HCT116 (cell line): ENCODE results near the gene MAPK14. TPM values are rescaled to one million over a fixed set of nuclear protein-coding genes. Genes with fewer than 3 reads are reported as not detected.

Source experiments
- ATAC-seq: fragments of 200-7000 bp; cut with Tn5 transposase; 2 replicates; pipeline ENCODE4 v1.9.1; 2020; ENCODE audit warnings: mild to moderate bottlenecking, moderate library complexity
- BruUV-seq: library from RNA; stranded (reverse); fragments of 400-500 nt; replicated peaks from 2 replicates; lab custom pipeline; 2021; lab: Mats Ljungman, UMichigan
- CTCF ChIA-PET: fragments of 300-600 bp; sonication (Branson Sonifier 250); formaldehyde crosslinking; loops from one replicate; lab custom pipeline; 2021; ENCODE audit warnings: antibody characterized with exemption; lab: Charles Lee
- POLR2A ChIA-PET: fragments of 300-600, 350-600 bp; sonication (Branson Sonifier 250); formaldehyde crosslinking; loops from one replicate; lab custom pipeline; 2021; ENCODE audit warnings: antibody characterized with exemption; lab: Charles Lee
- RAD21 ChIA-PET, 2 experiments: fragments of 300-600 bp; sonication (Branson Sonifier 250); formaldehyde crosslinking; loops; one replicate each; lab custom pipeline; 2023; ENCODE audit warnings: low total read pairs in 2 of 2; ENCODE audit not compliant: uncharacterized antibody in 2 of 2, unreplicated experiment in 2 of 2, low non-redundant PET in 1 of 2; lab: Charles Lee
- DNase-seq: peaks from one replicate; pipeline ENCODE4 v3.0.0-alpha.2; 2010; ENCODE audit warnings: low read depth, low spot score
- H2AFZ ChIP-seq: fragments of 200-600 bp; shearing (Covaris generic), sonication (generic); 2 replicates; pipeline ENCODE4 v1.6.1; 2017; ENCODE audit warnings: low read depth, mixed run types, mixed read lengths, antibody characterized with exemption, low read length; ENCODE audit not compliant: poor library complexity, severe bottlenecking
- H3K27ac ChIP-seq: 2 replicates; pipeline ENCODE4 v1.5.1; 2012; ENCODE audit warnings: low read depth, low read length
- H3K27me3 ChIP-seq: fragments of 200-600 bp; sonication (generic); 2 replicates; pipeline ENCODE4 v1.6.1; 2016; ENCODE audit warnings: mixed run types, low read length, mixed read lengths; ENCODE audit not compliant: insufficient read depth
- H3K36me3 ChIP-seq, 2 experiments: fragments of 200-500 bp in 1 of 2; fragments of 200-600 bp in 1 of 2; sonication (Bioruptor generic) in 1 of 2; sonication (generic) in 1 of 2; 2 replicates each; pipeline versions ENCODE4 v1.5.1 to v1.6.1; 2014 to 2016; ENCODE audit warnings: low read length in 2 of 2, inconsistent platforms in 1 of 2, mixed read lengths in 1 of 2, mixed run types in 1 of 2; ENCODE audit not compliant: insufficient read depth in 2 of 2, control insufficient read depth in 1 of 2
- H3K4me1 ChIP-seq, 2 experiments: fragments of 200-600 bp in 1 of 2; sonication (generic) in 1 of 2; 2 replicates each; pipeline versions ENCODE4 v1.5.1 to v1.6.1; 2012 to 2017; ENCODE audit warnings: low read length in 2 of 2, inconsistent platforms in 1 of 2, mild to moderate bottlenecking in 1 of 2, mixed read lengths in 1 of 2, mixed run types in 1 of 2, moderate library complexity in 1 of 2; ENCODE audit not compliant: insufficient read depth in 2 of 2, control insufficient read depth in 1 of 2
- H3K4me2 ChIP-seq: fragments of 200-600 bp; sonication (generic); 2 replicates; pipeline ENCODE4 v1.6.1; 2017; ENCODE audit warnings: mixed run types, low read length, mixed read lengths
- H3K4me3 ChIP-seq, 2 experiments: fragments of 200-600 bp in 1 of 2; sonication (generic) in 1 of 2; replicated peaks in 1 of 2; 2 replicates each; pipeline ENCODE4 v1.5.1; 2011 to 2016; ENCODE audit warnings: low read length in 2 of 2, control low read depth in 1 of 2, low read depth in 1 of 2, mild to moderate bottlenecking in 1 of 2, mixed read lengths in 1 of 2, mixed run types in 1 of 2
- H3K79me2 ChIP-seq: fragments of 200-600 bp; sonication (generic); 2 replicates; pipeline ENCODE4 v1.6.1; 2017; ENCODE audit warnings: mild to moderate bottlenecking, mixed run types, low read length, moderate library complexity, mixed read lengths; ENCODE audit not compliant: insufficient read depth
- H3K9ac ChIP-seq: fragments of 200-600 bp; sonication (generic); 2 replicates; pipeline ENCODE4 v1.6.1; 2016; ENCODE audit warnings: low read length, mixed read lengths
- H3K9me2 ChIP-seq: fragments of 200-600 bp; sonication (generic), shearing (Covaris generic); 2 replicates; pipeline ENCODE4 v1.6.1; 2017; ENCODE audit warnings: mixed run types, mild to moderate bottlenecking, moderate library complexity; ENCODE audit not compliant: insufficient read depth
- H3K9me3 ChIP-seq, 2 experiments: fragments of 200-500 bp in 1 of 2; fragments of 200-600 bp in 1 of 2; sonication (Bioruptor generic) in 1 of 2; sonication (generic) in 1 of 2; 2 replicates each; pipeline ENCODE4 v1.6.1; 2014 to 2017; ENCODE audit warnings: low read length in 2 of 2, mixed read lengths in 2 of 2, inconsistent platforms in 1 of 2, low read depth in 1 of 2, mild to moderate bottlenecking in 1 of 2, mixed run types in 1 of 2, moderate library complexity in 1 of 2; ENCODE audit not compliant: control insufficient read depth in 1 of 2, insufficient read depth in 1 of 2
- H4K20me1 ChIP-seq: fragments of 200-600 bp; sonication (generic), shearing (Covaris generic); 2 replicates; pipeline ENCODE4 v1.6.1; 2017; ENCODE audit warnings: mixed run types, mild to moderate bottlenecking, moderate library complexity; ENCODE audit not compliant: insufficient read depth
- CEBPB ChIP-seq: IDR thresholded peaks from 2 replicates; pipeline ENCODE4 v1.6.1; 2012; ENCODE audit warnings: low read depth
- FOSL1 ChIP-seq: IDR thresholded peaks from 2 replicates; pipeline ENCODE4 v1.6.1; 2012; ENCODE audit warnings: low read depth
- JUND ChIP-seq: IDR thresholded peaks from 2 replicates; pipeline ENCODE4 v1.6.1; 2012
- POLR2A ChIP-seq: IDR thresholded peaks from 2 replicates; pipeline ENCODE4 v1.7.0; 2011; ENCODE audit warnings: borderline replicate concordance; ENCODE audit not compliant: insufficient read depth, insufficient read length; ENCODE audit errors: extremely low read depth
- SP1 ChIP-seq: IDR thresholded peaks from 2 replicates; pipeline ENCODE4 v1.6.1; 2012; ENCODE audit warnings: low read depth
- intact Hi-C: fragments of 100-400 bp; cut with micrococcal nuclease; formaldehyde crosslinking; loops from 2 replicates; pipeline ENCODE4 v1.10.0; 2022
- total RNA-seq: library from RNA; stranded (reverse); gene quantifications from one replicate; pipeline ENCODE4 v1.2.1, GENCODE V29; 2021; ENCODE audit not compliant: unreplicated experiment

MAPK14 gene
- total RNA-seq, 1 experiment from 2014 or later: 34.2 TPM

GRCh38 chr6:36113049-36113448 lies 85.4 kb downstream of the MAPK14 start:
- no peak for TF ChIP-seq POLR2A
- no peak for TF ChIP-seq CEBPB
- TF ChIP-seq FOSL1: peak; percentile 10; the same call in 1 of the 2 replicates
- ChIA-PET RAD21 (no interaction called here), CTCF (no interaction called here), POLR2A (interaction anchor here (0.6 kb wide), 1 partner anchor 85 kb away, joined by 3 read pairs; no protein-coding TSS in a partner anchor)
- Histone ChIP-seq H3K27me3 (no peaks in the 10 kb centered on the region), H3K27ac (no peak overlapping the region), H3K9me3 (no peaks in the 10 kb centered on the region), H3K9ac (no peak overlapping the region), H3K4me3 (no peak overlapping the region), H2AFZ (no peak overlapping the region), H3K9me2 (no peaks in the 10 kb centered on the region), H3K36me3 (no peaks in the 10 kb centered on the region; a peak in 3 of 4 replicates), H3K4me1 (peaks cover 0 to 15% of the 10 kb centered on the region in 2 experiments; a peak in 2 of 4 replicates), H3K4me2 (no peak overlapping the region), H3K79me2 (no peaks in the 10 kb centered on the region), H4K20me1 (no peaks in the 10 kb centered on the region)
- BruUV-seq: no TSS peak
- DNase-seq (no peak), ATAC-seq (peak; percentile 40; the same call in 1 of the 2 replicates)
- intact Hi-C loops: no loop called here

DNA sequence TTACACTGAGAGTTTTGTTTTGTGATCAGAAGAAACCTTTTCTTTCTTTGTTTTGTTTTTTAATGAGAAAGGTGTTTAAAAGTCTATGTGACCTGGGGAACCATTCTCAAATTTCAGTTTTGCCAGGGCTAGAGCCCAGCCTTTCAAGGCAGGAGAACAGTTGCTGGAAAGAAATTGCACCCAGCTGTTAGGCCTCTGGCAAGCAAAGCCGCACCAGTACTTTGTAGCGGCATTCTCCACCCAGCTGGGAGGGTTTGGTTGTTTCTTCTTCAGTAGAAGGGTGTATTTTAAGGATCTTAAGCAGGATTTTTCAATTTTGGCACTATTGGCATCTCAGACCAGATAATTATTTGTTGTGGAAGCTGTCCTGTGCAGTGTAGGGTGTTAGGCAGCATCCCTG lies 86.1 kb downstream of the MAPK14 start:
- no peaks in the 10 kb centered on the region for H4K20me1 ChIP-seq
- ChIA-PET POLR2A (no interaction called here), RAD21 (no interaction called here), CTCF (no interaction called here)
- no peak overlapping the region for H2AFZ ChIP-seq
- no peaks in the 10 kb centered on the region for H3K9me3 ChIP-seq
- H3K27ac ChIP-seq: no peak overlapping the region
- H3K9ac ChIP-seq: no peak overlapping the region
- no peaks in the 10 kb centered on the region for H3K9me2 ChIP-seq
- intact Hi-C loops: no loop called here
- H3K79me2 ChIP-seq: no peaks in the 10 kb centered on the region
- H3K4me2 ChIP-seq: no peak overlapping the region
- no peaks in the 10 kb centered on the region; a peak in 2 of 4 replicates for H3K36me3 ChIP-seq
- peaks cover 0 to 15% of the 10 kb centered on the region in 2 experiments; a peak in 2 of 4 replicates for H3K4me1 ChIP-seq
- DNase-seq (no peak), ATAC-seq (no peak)
- TF ChIP-seq POLR2A (no peak), SP1 (no peak), JUND (no peak)
- H3K4me3 ChIP-seq: no peak overlapping the region
- BruUV-seq: no TSS peak
- no peaks in the 10 kb centered on the region for H3K27me3 ChIP-seq
